HepG2 (cell line): ENCODE measurements around the gene TPTE2. TPM values are rescaled to one million over a fixed set of nuclear protein-coding genes. Genes with fewer than 3 reads are reported as not detected.

ENCODE experiments used
- ASH2L ChIP-seq: fragments of 300-600, 200-600 bp; sonication (generic); IDR thresholded peaks from 2 replicates; pipeline ENCODE4 v1.7.0; 2017; ENCODE audit warnings: low read depth, mild to moderate bottlenecking, moderate library complexity, mixed read lengths, low read length; ENCODE audit not compliant: insufficient read length
- GATA4 ChIP-seq: sonication (generic); IDR thresholded peaks from 2 replicates; pipeline ENCODE4 v1.6.1; 2016; ENCODE audit warnings: antibody characterized with exemption, low read depth, borderline replicate concordance
- ISL2 ChIP-seq: sonication (generic); formaldehyde crosslinking; IDR thresholded peaks from 2 replicates; pipeline ENCODE4 v1.5.0; 2020; ENCODE audit warnings: missing genetic modification reagents
- KMT2B ChIP-seq: IDR thresholded peaks from 2 replicates; pipeline ENCODE4 v1.6.1; 2016; ENCODE audit warnings: missing genetic modification reagents, missing compliant biosample characterization
- MED1 ChIP-seq: sonication (generic); formaldehyde crosslinking; IDR thresholded peaks from 2 replicates; pipeline ENCODE4 v1.4.0; 2020; ENCODE audit warnings: missing genetic modification reagents
- NR2C2 ChIP-seq: sonication (generic); formaldehyde crosslinking; IDR thresholded peaks from 2 replicates; pipeline ENCODE4 v1.4.0; 2020; ENCODE audit warnings: missing genetic modification reagents, mild to moderate bottlenecking, moderate library complexity, borderline replicate concordance
- NR2F1 ChIP-seq, 2 experiments: fragments of 450-650 bp in 1 of 2; formaldehyde crosslinking in 1 of 2; IDR thresholded peaks; 2 replicates each; pipeline versions ENCODE4 v1.5.0 to v1.6.1; 2016 to 2020; ENCODE audit warnings: mild to moderate bottlenecking in 1 of 2, missing compliant biosample characterization in 1 of 2, missing genetic modification reagents in 1 of 2, moderate library complexity in 1 of 2
- TOPORS ChIP-seq: sonication (generic); formaldehyde crosslinking; IDR thresholded peaks from 2 replicates; pipeline ENCODE4 v1.8.0; 2023; ENCODE audit warnings: mild to moderate bottlenecking, missing genetic modification reagents
- TP53 ChIP-seq: sonication (generic); formaldehyde crosslinking; conservative IDR thresholded peaks from 2 replicates; pipeline ENCODE4 v1.4.0; 2020; ENCODE audit warnings: missing genetic modification reagents
- ZNF432 ChIP-seq: sonication (generic); formaldehyde crosslinking; IDR thresholded peaks from 2 replicates; pipeline ENCODE4 v1.5.0; 2020; ENCODE audit warnings: missing genetic modification reagents, mild to moderate bottlenecking, borderline replicate concordance
- ZSCAN29 ChIP-seq: sonication (generic); formaldehyde crosslinking; conservative IDR thresholded peaks from 2 replicates; pipeline ENCODE4 v1.4.0; 2020; ENCODE audit warnings: mild to moderate bottlenecking, missing genetic modification reagents
- polyA plus RNA-seq, 8 experiments: library from polyadenylated mRNA; depleted of rRNA in 3 of 8; stranded (reverse) in 7 of 8; unstranded in 1 of 8; fragments of >200 nt; fragmentation: Illumina TruSeq in 4 of 8; extraction: Trizol in 4 of 8; gene quantifications; 2 replicates each; pipeline versions ENCODE4 v1.2.1 to v1.2.3, GENCODE V29; 2011 to 2016; ENCODE audit warnings: low read depth in 4 of 8, missing spikeins in 1 of 8, mixed read lengths in 1 of 8; ENCODE audit not compliant: insufficient read depth in 1 of 8
- total RNA-seq, 5 experiments: library from RNA; depleted of rRNA; stranded (reverse); fragments of >200 nt; fragmentation: Illumina TruSeq; extraction: Trizol; gene quantifications; 2 replicates each; pipeline ENCODE4 v1.2.3, GENCODE V29; 2016; ENCODE audit warnings: low read depth in 1 of 5
- TF ChIP-seq, protein P1 (sequence below): sonication (generic); formaldehyde crosslinking; IDR thresholded peaks from 2 replicates; pipeline ENCODE4 v1.4.0; 2020; ENCODE audit warnings: mild to moderate bottlenecking, missing genetic modification reagents
- TF ChIP-seq, protein P2 (sequence below): sonication (generic); formaldehyde crosslinking; conservative IDR thresholded peaks from 2 replicates; pipeline ENCODE4 v1.8.0; 2022; ENCODE audit warnings: missing genetic modification reagents
- TF ChIP-seq, protein P3 (sequence below): sonication (generic); formaldehyde crosslinking; IDR thresholded peaks from 2 replicates; pipeline ENCODE4 v1.5.0; 2020; ENCODE audit warnings: mild to moderate bottlenecking, missing genetic modification reagents, moderate library complexity

TPTE2 gene
- total and polyA plus RNA-seq, 2 of the 13 experiments (the other 11 are each of a cell fraction or from before 2014, with no cell fraction given) = 0.07 TPM; not detected in 1

DNA sequence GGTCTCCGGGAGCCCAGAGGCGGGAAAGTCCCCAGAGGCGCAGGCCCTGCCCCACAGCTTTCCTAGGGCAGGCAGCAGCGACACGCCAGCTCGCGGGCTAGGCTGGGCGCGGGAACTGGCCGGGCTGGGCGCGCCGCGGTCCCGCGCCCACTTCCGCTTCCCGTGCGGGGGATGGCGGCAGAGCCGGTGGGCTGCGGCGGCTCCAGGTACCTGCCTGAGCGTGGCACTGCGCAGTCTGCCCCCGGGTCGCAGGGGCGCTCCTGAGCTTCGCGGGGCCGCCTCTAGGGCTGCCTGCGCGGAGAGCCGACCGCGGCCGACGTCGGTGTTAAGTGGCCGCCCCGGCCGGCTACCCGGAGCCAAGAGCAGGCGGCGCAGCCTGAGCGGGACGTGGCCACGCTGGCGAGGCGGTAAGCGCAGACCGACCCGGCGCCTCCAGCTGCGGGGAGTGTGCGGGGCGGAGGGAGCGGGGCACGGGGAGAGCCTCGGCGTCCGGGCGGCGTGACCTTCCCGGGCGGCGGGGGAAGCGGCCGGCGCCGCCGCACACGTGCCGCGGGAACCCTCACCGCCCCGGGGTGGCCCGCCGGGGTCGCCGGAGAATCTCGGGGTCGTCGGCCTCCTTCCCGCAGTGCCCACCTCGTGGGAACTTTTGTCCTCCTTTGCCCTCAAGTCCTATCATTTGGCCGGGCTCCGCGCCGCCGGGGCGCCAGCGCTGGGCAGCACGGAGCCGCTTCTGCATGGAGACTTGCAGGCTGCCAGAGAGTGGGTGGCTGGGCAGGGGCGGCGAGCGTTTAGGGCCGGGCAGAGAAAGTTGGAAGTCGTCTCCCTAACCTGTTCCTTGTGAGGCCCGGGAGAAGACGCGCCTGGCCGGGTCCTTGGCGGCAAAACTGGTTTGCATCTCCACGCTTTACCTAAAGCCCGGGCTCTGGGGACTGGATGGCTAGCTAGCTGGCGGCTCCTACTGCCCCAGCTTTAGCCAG, 40.7 kb upstream of the TPTE2 start (continued):
- TF ChIP-seq, protein P1, sequence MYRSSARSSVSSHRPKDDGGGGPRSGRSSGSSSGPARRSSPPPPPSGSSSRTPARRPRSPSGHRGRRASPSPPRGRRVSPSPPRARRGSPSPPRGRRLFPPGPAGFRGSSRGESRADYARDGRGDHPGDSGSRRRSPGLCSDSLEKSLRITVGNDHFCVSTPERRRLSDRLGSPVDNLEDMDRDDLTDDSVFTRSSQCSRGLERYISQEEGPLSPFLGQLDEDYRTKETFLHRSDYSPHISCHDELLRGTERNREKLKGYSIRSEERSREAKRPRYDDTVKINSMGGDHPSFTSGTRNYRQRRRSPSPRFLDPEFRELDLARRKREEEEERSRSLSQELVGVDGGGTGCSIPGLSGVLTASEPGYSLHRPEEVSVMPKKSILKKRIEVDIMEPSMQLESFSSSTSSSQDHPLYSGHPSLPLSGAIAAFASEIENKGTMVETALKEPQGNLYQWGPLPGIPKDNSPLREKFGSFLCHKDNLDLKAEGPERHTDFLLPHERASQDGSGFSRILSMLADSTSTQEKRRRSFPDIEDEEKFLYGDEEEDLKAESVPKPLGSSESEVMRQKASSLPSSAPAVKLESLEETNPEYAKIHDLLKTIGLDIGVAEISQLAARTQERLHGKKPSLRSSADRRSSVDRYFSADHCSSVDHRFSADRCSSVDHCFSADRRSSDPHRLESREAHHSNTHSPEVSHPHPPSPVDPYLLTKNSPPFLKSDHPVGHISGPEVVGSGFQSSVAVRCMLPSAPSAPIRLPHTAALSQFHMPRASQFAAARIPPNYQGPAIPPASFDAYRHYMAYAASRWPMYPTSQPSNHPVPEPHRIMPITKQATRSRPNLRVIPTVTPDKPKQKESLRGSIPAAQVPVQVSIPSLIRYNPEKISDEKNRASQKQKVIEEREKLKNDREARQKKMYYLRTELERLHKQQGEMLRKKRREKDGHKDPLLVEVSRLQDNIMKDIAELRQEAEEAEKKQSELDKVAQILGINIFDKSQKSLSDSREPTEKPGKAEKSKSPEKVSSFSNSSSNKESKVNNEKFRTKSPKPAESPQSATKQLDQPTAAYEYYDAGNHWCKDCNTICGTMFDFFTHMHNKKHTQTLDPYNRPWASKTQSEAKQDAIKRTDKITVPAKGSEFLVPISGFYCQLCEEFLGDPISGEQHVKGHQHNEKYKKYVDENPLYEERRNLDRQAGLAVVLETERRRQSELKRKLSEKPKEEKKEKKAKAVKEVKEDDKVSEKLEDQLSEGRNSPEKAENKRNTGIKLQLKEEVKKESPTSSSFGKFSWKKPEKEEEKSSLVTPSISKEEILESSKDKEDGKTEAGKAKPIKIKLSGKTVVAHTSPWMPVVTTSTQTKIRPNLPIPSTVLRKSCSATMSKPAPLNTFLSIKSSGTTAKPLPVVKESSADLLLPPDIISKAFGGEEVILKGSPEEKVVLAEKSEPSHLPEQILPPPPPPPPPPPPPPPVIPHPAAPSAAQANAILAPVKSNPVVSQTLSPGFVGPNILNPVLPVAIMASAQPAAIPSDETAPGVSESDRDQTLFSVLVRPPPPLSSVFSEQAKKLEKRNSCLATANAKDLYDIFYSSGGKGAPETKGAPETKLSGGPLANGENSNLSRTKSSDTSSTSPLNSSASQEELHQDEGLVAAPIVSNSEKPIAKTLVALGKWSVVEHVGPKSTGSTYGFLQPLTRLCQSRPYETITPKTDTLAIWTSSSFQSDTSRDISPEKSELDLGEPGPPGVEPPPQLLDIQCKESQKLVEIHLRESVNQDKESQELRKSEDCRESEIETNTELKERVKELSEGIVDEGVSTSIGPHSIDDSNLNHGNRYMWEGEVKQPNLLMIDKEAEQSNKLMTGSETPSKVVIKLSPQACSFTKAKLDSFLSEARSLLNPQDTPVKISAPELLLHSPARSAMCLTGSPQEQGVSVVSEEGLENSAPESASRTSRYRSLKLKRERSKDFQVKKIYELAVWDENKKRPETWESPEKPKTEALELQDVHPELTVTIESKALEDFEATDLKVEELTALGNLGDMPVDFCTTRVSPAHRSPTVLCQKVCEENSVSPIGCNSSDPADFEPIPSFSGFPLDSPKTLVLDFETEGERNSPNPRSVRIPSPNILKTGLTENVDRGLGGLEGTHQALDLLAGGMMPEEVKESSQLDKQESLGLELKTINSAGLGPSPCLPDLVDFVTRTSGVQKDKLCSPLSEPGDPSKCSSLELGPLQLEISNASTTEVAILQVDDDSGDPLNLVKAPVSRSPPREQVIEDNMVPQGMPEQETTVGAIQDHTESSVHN (CRISPR knock-in tag) = no peak
- TF ChIP-seq MED1 = peak; percentile 25; the same call in 1 of the 2 replicates
- peak; percentile 81 for TF ChIP-seq ASH2L
- TF ChIP-seq NR2F1 (CRISPR knock-in tag; IDR thresholded peaks at IDR 0.05) = no peak
- peak; percentile 79 for TF ChIP-seq NR2C2
- peak; percentile 65; the same call in 1 of the 2 replicates for TF ChIP-seq ZSCAN29 (CRISPR knock-in tag)
- TF ChIP-seq TP53 (CRISPR knock-in tag) = no peak
- TF ChIP-seq, protein P2, sequence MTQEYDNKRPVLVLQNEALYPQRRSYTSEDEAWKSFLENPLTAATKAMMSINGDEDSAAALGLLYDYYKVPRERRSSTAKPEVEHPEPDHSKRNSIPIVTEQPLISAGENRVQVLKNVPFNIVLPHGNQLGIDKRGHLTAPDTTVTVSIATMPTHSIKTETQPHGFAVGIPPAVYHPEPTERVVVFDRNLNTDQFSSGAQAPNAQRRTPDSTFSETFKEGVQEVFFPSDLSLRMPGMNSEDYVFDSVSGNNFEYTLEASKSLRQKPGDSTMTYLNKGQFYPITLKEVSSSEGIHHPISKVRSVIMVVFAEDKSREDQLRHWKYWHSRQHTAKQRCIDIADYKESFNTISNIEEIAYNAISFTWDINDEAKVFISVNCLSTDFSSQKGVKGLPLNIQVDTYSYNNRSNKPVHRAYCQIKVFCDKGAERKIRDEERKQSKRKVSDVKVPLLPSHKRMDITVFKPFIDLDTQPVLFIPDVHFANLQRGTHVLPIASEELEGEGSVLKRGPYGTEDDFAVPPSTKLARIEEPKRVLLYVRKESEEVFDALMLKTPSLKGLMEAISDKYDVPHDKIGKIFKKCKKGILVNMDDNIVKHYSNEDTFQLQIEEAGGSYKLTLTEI = no peak
- no peak for TF ChIP-seq ZNF432 (CRISPR knock-in tag)
- TF ChIP-seq GATA4 = no peak
- TF ChIP-seq, protein P3, sequence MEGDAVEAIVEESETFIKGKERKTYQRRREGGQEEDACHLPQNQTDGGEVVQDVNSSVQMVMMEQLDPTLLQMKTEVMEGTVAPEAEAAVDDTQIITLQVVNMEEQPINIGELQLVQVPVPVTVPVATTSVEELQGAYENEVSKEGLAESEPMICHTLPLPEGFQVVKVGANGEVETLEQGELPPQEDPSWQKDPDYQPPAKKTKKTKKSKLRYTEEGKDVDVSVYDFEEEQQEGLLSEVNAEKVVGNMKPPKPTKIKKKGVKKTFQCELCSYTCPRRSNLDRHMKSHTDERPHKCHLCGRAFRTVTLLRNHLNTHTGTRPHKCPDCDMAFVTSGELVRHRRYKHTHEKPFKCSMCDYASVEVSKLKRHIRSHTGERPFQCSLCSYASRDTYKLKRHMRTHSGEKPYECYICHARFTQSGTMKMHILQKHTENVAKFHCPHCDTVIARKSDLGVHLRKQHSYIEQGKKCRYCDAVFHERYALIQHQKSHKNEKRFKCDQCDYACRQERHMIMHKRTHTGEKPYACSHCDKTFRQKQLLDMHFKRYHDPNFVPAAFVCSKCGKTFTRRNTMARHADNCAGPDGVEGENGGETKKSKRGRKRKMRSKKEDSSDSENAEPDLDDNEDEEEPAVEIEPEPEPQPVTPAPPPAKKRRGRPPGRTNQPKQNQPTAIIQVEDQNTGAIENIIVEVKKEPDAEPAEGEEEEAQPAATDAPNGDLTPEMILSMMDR (CRISPR knock-in tag) = peak; percentile 39
- no peak for TF ChIP-seq TOPORS (CRISPR knock-in tag)
- TF ChIP-seq KMT2B (CRISPR knock-in tag) = peak; percentile 43; the same call in 1 of the 2 replicates
- TF ChIP-seq ISL2 (CRISPR knock-in tag) = no peak
